Cardiac muscle cell (in vitro differentiated cells and primary cell): ENCODE results near the gene PPIL4. TPM values are rescaled to one million over a fixed set of nuclear protein-coding genes. Genes with fewer than 3 reads are reported as not detected.
A peak's percentile ranks its signal among the peaks of the same experiment; 100 is the strongest.

ENCODE experiments used
- DNase-seq, 2 donors: peaks; one replicate each; pipeline versions ENCODE4 v3.0.0 to v3.0.0-alpha.2; 2010 to 2017; ENCODE audit warnings: low read depth in 1 of 2, low spot score in 1 of 2
- H3K27ac ChIP-seq: fragments of 200-600 bp; sonication (generic); 2 replicates; pipeline ENCODE4 v1.5.1; 2016
- H3K27me3 ChIP-seq: fragments of 200-600 bp; sonication (generic); 2 replicates; pipeline ENCODE4 v1.6.0; 2016; ENCODE audit warnings: control low read depth
- H3K36me3 ChIP-seq: fragments of 200-600 bp; sonication (generic); 2 replicates; pipeline ENCODE4 v1.5.1; 2016; ENCODE audit warnings: control low read depth
- H3K4me1 ChIP-seq: fragments of 200-600 bp; sonication (generic); 2 replicates; pipeline ENCODE4 v1.8.1; 2017; ENCODE audit warnings: low read depth, mild to moderate bottlenecking, mixed run types
- H3K4me3 ChIP-seq: fragments of 200-600 bp; sonication (generic); 2 replicates; pipeline ENCODE4 v1.5.1; 2016; ENCODE audit warnings: mild to moderate bottlenecking
- H3K9me3 ChIP-seq: fragments of 200-600 bp; sonication (generic); 2 replicates; pipeline ENCODE4 v1.5.1; 2017; ENCODE audit warnings: low read depth, mild to moderate bottlenecking, control low read depth
- polyA plus RNA-seq: library from polyadenylated mRNA; unstranded; fragments of >200 nt; fragmentation: Nextera tagmentation; extraction: Ambion mirVana; gene quantifications from 2 replicates; pipeline ENCODE4 v1.2.1, GENCODE V29; 2016
- total RNA-seq: library from RNA; depleted of rRNA; stranded (reverse); fragments of >200 nt; gene quantifications from 2 replicates; pipeline ENCODE4 v1.2.3, GENCODE V29; 2016
- TF ChIP-seq, protein P1 (sequence below): IDR thresholded peaks from 2 replicates; pipeline ENCODE4 v1.5.1; 2012; ENCODE audit warnings: low read depth, mild to moderate bottlenecking, low read length

Gene PPIL4
- total and polyA plus RNA-seq, 2 experiments from 2014 or later, result 29.5 to 33.1 TPM

DNA sequence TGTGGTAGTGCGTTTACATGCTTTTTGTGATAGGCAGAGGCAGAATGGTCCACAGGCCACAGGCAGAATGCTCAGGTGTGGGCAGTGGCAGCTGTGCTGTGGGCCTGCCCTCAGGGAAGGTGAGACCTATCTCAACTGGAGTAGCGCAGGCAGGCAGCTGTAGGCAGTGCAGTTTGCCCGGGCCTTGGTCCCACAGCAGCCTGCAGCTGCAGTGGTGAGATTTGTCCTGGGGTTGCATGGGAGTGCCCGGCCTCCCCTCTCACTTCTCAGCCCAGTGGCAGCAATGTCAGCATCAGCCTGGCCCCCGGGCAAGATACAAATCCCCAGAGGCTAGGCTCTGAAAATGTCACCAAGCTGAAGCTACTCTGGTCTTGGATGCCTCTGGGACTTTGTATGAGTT is 6.1 kb upstream of the PPIL4 start:
- Histone ChIP-seq H3K36me3 (no peaks in the 10 kb centered on the region), H3K4me1 (peaks cover 9% of the 10 kb centered on the region), H3K27ac (peak overlapping the region; percentile 59), H3K4me3 (no peak overlapping the region), H3K9me3 (no peaks in the 10 kb centered on the region), H3K27me3 (peaks cover 34% of the 10 kb centered on the region)
- TF ChIP-seq, protein P1, sequence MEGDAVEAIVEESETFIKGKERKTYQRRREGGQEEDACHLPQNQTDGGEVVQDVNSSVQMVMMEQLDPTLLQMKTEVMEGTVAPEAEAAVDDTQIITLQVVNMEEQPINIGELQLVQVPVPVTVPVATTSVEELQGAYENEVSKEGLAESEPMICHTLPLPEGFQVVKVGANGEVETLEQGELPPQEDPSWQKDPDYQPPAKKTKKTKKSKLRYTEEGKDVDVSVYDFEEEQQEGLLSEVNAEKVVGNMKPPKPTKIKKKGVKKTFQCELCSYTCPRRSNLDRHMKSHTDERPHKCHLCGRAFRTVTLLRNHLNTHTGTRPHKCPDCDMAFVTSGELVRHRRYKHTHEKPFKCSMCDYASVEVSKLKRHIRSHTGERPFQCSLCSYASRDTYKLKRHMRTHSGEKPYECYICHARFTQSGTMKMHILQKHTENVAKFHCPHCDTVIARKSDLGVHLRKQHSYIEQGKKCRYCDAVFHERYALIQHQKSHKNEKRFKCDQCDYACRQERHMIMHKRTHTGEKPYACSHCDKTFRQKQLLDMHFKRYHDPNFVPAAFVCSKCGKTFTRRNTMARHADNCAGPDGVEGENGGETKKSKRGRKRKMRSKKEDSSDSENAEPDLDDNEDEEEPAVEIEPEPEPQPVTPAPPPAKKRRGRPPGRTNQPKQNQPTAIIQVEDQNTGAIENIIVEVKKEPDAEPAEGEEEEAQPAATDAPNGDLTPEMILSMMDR, result no peak
- DNase-seq, result no peak

GRCh38 chr6:149545258-149545753 is 537 bp downstream of the PPIL4 start:
- TF ChIP-seq, protein P1, result no peak

DNA sequence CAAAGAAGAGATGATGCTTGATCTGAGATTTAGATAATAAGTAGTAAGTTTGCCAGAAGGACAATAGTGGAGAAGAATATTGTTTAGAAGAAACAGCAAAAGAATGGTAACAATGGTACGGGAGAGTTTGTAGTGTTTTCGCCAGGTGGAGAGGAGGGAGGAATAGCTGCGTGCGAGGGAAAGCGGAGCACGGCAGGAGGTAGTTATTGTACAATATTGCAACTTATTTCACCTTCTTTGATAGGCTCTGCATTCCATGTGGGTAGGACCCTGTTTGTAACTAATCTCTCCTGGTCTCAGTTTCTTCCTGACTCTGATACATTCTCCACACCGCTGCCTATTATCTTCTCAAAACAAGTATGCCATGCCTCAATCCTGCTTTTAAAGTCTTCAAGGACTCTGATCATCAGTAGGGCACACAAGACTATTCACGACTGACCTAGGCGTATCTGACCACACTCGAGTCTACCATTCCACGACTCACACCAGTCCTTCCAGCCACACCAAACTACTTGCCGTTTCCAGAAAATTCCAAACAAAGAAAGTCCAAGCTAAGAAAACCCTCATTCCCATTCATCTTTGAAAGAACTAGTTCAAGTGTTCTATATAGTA is 1.1 kb downstream of the PPIL4 start:
- TF ChIP-seq, protein P1, result no peak
- H3K4me1 ChIP-seq, result peaks cover 4% of the 10 kb centered on the region
- peak overlapping the region; percentile 96 for H3K4me3 ChIP-seq
- H3K9me3 ChIP-seq, result no peaks in the 10 kb centered on the region
- H3K27ac ChIP-seq, result peak overlapping the region; percentile 99
- peaks cover 9% of the 10 kb centered on the region for H3K36me3 ChIP-seq
- peaks cover 17% of the 10 kb centered on the region for H3K27me3 ChIP-seq
- no peak for DNase-seq

More at GRCh38 chr6:149545258-149545753, 537 bp downstream of the PPIL4 start:
- H3K27ac ChIP-seq, result peak overlapping the region; percentile 99
- peaks cover 19% of the 10 kb centered on the region for H3K27me3 ChIP-seq
- peaks cover 4% of the 10 kb centered on the region for H3K4me1 ChIP-seq
- peak overlapping the region; percentile 96 for H3K4me3 ChIP-seq
- H3K9me3 ChIP-seq, result no peaks in the 10 kb centered on the region
- peaks cover 3% of the 10 kb centered on the region for H3K36me3 ChIP-seq
- peak; percentile 29 to 78 for DNase-seq

- H3K9me3 ChIP-seq, result no peaks in the 10 kb centered on the region
These were observed 4.7 kb downstream of the PPIL4 start for GRCh38 chr6:149541139-149541538.

DNA sequence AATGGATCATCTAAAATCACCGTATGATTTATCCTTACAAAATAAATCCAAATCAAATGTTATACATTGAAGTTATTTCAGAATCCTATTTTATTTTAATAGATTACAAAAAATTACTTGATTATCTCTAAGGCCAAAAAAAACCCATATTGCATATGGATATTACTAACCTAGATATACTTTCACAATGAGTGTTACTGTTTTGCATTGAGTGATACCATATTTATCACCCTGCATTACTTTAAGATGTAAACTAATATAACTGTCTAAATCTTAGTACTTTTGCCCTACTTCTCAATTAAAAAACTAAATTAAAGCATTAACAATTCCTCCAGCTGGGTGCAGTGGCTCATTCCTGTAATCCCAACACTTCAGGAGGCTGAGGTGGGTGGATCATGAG is 11.1 kb downstream of the PPIL4 start:
- no peak overlapping the region for H3K4me3 ChIP-seq
- no peaks in the 10 kb centered on the region for H3K27me3 ChIP-seq
- no peak for DNase-seq
- TF ChIP-seq, protein P1, result no peak
- H3K27ac ChIP-seq, result no peak overlapping the region
- no peaks in the 10 kb centered on the region for H3K9me3 ChIP-seq
- no peaks in the 10 kb centered on the region for H3K4me1 ChIP-seq
- H3K36me3 ChIP-seq, result peaks cover 74% of the 10 kb centered on the region

More at GRCh38 chr6:149541139-149541538, 4.7 kb downstream of the PPIL4 start:
- Histone ChIP-seq H3K4me1 (peaks cover 4% of the 10 kb centered on the region), H3K36me3 (peaks cover 30% of the 10 kb centered on the region), H3K27me3 (no peaks in the 10 kb centered on the region), H3K27ac (no peak overlapping the region), H3K4me3 (no peak overlapping the region)
- no peak for DNase-seq
- TF ChIP-seq, protein P1, result no peak
